ENCODE measurements around the gene USP5.
"Not testable (repeated sequence)": the region's sequence is repeated elsewhere in the genome, so short reads cannot be mapped to it uniquely, and the experiment has no call there.

USP5 gene

GRCh38 chr12:6840761-6841515 lies 11.0 kb upstream of the USP5 start, which contains the start of gene GNB3:
Gene GNB3, plus strand, starts transcription at chr12:6840925. Its CDS starts 363 bp downstream, at chr12:6841288.
- no peak for DNase-seq (ENCODE audit: low read depth)

GRCh38 chr12:6842075-6842474 lies 9.9 kb upstream of the USP5 start:
- no peak for DNase-seq (ENCODE audit: low read depth)

DNA sequence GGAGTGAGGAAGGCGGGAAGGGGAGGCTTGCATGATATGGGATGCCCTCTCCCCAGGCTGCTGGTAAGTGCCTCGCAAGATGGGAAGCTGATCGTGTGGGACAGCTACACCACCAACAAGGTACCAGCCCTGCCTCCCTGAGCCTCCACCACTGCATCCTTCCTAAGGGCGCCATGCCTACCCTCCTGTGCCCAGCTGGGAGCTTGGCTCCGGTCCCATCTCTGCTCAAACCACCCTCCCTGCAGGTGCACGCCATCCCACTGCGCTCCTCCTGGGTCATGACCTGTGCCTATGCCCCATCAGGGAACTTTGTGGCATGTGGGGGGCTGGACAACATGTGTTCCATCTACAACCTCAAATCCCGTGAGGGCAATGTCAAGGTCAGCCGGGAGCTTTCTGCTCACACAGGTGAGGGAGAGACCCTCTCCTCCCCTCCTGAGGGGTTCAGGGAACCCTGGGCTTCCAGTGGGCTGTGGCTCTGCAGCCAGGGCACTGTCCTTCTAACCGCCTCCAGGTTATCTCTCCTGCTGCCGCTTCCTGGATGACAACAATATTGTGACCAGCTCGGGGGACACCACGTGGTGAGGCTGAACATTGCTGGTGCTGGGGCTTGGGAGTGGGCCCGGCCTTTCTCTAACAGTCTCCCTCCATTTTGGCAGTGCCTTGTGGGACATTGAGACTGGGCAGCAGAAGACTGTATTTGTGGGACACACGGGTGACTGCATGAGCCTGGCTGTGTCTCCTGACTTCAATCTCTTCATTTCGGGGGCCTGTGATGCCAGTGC lies 8.6 kb upstream of the USP5 start:
- DNase-seq (ENCODE audit: low read depth) = no peak

GRCh38 chr12:6845395-6845794 lies 6.6 kb upstream of the USP5 start:
- no peak for DNase-seq (ENCODE audit: low read depth)

- no peak for DNase-seq (ENCODE audit: low read depth)
These were observed 5.6 kb upstream of the USP5 start for GRCh38 chr12:6846316-6846869.

GRCh38 chr12:6847676-6848075 lies 4.3 kb upstream of the USP5 start:
- DNase-seq (ENCODE audit: low read depth) = no peak

- DNase-seq (ENCODE audit: low read depth) = no peak
These were observed 2.5 kb upstream of the USP5 start for GRCh38 chr12:6849427-6849826.

DNA sequence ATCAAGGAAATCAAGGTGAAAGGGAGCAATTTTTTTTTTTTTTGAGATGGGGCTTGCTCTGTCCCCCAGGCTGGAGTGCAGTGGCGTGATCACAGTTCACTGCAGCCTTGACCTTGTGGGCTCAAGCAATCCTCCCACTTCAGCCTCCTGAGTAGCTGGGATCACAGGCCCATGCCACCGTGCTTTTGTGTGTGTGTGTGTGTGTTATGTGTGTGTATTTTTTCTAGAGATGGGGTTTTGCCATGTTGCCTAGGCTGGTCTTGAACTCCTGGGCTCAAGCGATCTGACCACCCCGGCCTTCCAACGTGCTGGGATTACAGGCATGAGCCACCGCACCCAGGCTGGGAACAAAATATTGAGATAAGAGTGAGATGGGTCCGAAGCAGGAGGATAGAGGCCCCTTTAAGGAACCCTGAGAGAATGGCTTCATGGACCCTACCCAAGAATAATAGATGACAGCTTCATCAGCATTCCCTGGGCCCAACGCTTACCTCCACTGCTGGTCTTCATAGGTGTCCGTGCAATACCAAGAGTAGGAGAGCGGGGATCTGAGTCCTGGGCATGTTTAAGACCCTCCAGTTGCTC lies 1.9 kb upstream of the USP5 start:
- DNase-seq (ENCODE audit: low read depth) = no peak

GRCh38 chr12:6850796-6851152 lies 1.2 kb upstream of the USP5 start:
- DNase-seq (ENCODE audit: low read depth) = no peak

GRCh38 chr12:6851153-6851920 lies 613 bp upstream of the USP5 start, which contains the start of gene CDCA3:
Gene CDCA3, minus strand, starts transcription at chr12:6851286. Its CDS starts 334 bp downstream, at chr12:6850952.
- peak; percentile 85 for DNase-seq (ENCODE audit: low read depth)

DNA sequence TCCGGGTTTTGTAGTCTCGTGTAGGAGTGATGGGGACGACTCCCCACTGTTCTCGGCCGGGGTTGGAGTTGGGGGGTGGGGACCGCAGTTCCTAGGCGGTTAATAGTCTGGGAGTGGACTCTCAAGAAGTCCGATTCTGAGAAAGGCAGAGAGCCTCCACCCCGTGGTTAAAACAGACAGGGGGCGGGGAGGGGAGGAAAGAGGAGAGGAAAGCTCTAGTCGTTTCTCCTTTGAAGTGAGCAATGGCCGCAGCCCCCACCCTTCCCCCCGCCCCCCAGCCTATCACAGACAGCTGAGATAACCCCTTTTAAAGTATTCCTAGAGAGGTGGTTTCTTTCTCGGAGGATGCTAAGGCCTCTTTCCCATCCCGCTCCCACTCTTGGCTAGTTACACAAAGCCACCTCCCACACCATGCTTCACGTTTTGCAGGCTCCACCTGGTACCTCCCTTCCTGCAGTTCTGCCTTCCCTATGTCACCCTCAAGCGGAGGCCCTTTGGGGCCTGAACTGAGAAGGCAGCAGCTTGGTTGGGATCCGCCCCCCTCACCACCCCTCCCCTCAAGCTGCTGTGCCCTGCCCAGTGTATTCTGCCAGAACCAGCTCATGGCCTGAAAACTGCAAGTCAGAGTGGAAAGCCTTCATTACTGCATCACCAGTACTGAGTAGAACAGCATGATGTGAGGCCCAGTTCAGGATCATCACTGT lies 853 bp downstream of the USP5 start:
- peak; percentile 71 for DNase-seq (ENCODE audit: low read depth)

DNA sequence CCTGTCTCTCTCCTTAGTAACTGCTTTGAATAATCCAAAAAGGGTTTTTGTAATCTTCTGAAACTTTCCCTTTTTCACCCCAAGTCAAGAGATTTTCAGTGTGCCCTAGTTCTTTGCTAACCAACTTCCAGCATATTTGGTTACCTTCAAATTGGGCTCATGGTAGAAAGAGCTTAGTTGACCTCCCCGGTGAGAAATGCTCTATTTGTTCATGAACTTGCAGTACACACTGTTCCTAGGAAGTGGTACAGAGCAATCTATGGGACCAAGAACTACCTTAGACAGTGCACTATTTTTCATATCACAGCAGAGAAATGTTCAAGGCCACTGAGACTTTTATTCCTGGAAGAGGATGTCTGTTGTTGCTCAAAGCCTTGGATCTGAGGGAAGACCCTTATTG lies 1.7 kb downstream of the USP5 start:
- DNase-seq (ENCODE audit: low read depth) = no peak

GRCh38 chr12:6854036-6854435 lies 2.1 kb downstream of the USP5 start:
- DNase-seq (ENCODE audit: low read depth) = no peak

- DNase-seq (ENCODE audit: low read depth) = no peak
These were observed 3.4 kb downstream of the USP5 start for GRCh38 chr12:6855322-6855721.

GRCh38 chr12:6858799-6859198 lies 6.8 kb downstream of the USP5 start:
- no peak for DNase-seq (ENCODE audit: low read depth)

GRCh38 chr12:6860116-6860515 lies 8.2 kb downstream of the USP5 start:
- DNase-seq (ENCODE audit: low read depth) = no peak

DNA sequence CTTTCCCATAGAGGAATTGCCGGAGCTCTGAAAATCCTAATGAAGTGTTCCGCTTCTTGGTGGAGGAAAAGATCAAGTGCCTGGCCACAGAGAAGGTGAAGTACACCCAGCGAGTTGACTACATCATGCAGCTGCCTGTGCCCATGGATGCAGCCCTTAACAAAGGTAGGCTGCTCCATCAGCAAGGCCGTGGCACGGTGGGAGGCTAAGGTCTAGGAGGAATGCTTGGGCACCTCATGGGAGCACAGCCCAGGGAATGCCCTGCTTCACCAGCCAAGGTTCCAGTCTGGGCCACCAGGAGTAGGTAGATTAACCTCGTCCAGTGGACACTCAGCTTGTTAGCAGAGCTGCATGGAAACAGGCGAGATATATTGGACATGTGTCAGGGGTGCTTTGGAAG lies 9.0 kb downstream of the USP5 start:
- no peak for DNase-seq (ENCODE audit: low read depth)

DNA sequence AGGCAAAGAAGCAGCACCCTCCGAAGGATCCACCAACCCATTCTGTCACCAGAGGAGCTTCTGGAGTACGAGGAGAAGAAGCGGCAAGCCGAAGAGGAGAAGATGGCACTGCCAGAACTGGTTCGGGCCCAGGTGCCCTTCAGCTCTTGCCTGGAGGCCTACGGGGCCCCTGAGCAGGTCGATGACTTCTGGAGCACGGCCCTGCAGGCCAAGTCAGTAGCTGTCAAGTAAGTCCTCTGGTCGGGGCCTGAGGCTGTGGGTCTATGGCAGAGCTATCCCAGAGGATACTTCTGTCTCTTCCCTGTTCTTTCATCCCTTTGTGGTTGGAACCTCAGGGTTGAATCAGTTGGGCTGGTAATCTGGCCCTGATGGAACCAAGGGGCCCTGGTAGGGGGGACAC lies 9.4 kb downstream of the USP5 start:
- DNase-seq (ENCODE audit: low read depth) = no peak

DNA sequence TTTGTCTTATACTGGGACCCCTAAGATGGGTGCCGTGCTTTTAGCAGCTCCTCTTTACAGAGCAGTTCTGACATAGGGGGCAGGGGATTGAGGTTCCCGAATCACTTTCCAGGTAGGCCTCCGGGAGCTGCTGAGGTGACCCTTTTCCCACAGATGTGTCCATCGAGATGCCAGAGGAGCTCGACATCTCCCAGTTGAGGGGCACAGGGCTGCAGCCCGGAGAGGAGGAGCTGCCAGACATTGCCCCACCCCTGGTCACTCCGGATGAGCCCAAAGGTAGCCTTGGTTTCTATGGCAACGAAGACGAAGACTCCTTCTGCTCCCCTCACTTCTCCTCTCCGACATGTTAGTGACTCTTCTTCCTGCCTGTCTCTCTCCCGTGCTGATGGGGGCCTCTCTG lies 11.1 kb downstream of the USP5 start:
- DNase-seq (ENCODE audit: low read depth) = no peak

DNA sequence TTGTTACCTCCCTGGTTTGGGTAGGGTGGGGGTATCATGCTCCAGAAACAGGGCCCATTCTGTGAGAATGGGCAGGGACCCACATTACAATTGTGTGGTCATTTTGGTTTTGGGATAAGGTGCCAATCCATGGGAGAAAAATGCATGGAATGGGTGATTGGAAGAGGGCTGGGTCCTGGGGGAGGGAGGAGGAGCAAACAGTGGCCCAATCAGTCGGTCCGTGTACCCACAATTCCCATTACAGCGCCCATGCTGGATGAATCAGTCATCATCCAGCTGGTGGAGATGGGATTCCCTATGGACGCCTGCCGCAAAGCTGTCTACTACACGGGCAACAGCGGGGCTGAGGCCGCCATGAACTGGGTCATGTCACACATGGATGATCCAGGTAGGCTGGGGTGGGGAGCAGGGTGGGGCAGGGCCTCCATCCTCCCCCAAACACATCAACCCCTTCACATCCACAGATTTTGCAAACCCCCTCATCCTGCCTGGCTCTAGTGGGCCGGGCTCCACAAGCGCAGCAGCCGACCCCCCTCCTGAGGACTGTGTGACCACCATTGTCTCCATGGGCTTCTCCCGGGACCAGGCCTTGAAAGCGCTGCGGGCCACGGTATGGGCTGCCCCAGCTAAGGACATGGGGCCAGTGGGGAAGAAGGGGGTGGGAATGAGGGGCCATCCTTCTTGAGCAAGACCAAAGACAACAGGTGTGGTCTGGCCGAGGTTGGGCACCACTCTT lies 11.8 kb downstream of the USP5 start:
- no peak for DNase-seq (ENCODE audit: low read depth)

GRCh38 chr12:6865307-6865706 lies 13.4 kb downstream of the USP5 start:
- not testable (repeated sequence) for DNase-seq (ENCODE audit: low read depth)
